ENCODE results near the gene KAZN. TPM values are rescaled to one million over a fixed set of nuclear protein-coding genes. Genes with fewer than 3 reads are reported as not detected.

The KAZN gene
- polyA plus RNA-seq, 1 donor from 2014 or later = 20.6 TPM

- Histone ChIP-seq H3K4me3 (ENCODE audit: low read length) (no peak overlapping the region), H3K9ac (ENCODE audit: low read length) (no peak overlapping the region), H3K36me3 (ENCODE audit: insufficient read depth, low read length) (no peaks in the 10 kb centered on the region), H3K4me2 (ENCODE audit: low read length) (no peak overlapping the region), H3K79me2 (replicated peaks; ENCODE audit: insufficient read depth, low read length) (no peaks in the 10 kb centered on the region), H3K9me2 (ENCODE audit: insufficient read depth, low read length) (no peaks in the 10 kb centered on the region), H4K20me1 (ENCODE audit: insufficient read depth) (no peaks in the 10 kb centered on the region), H3K27me3 (ENCODE audit: insufficient read depth, low read depth, low read length) (no peaks in the 10 kb centered on the region), H2AFZ (ENCODE audit: low read depth, low read length) (no peak overlapping the region), H3K27ac (ENCODE audit: low read length) (no peak overlapping the region), H3K9me3 (ENCODE audit: low read length) (no peaks in the 10 kb centered on the region), H3F3A (ENCODE audit: insufficient read depth, low read length, poor library complexity, severe bottlenecking) (no peaks in the 10 kb centered on the region)
- TF ChIP-seq POLR2AphosphoS5 (IDR thresholded peaks at IDR 0.05) (no peak), MXI1 (conservative IDR thresholded peaks at IDR 0.05; ENCODE audit: poor library complexity, severe bottlenecking) (no peak), EZH2 (IDR thresholded peaks at IDR 0.05; ENCODE audit: borderline replicate concordance, insufficient read depth, low read length, poor library complexity, severe bottlenecking) (no peak), RAD21 (conservative IDR thresholded peaks at IDR 0.05) (no peak)
These were observed 193.2 kb downstream of the KAZN start for GRCh38 chr1:14791654-14792053.

- H3F3A ChIP-seq (ENCODE audit: insufficient read depth, low read length, poor library complexity, severe bottlenecking) = no peaks in the 10 kb centered on the region
- no peaks in the 10 kb centered on the region for H3K9me3 ChIP-seq (ENCODE audit: low read length)
- H4K20me1 ChIP-seq (ENCODE audit: insufficient read depth) = no peaks in the 10 kb centered on the region
- H3K9me2 ChIP-seq (ENCODE audit: insufficient read depth, low read length) = no peaks in the 10 kb centered on the region
- no peak overlapping the region for H3K9ac ChIP-seq (ENCODE audit: low read length)
- TF ChIP-seq SMC3 (conservative IDR thresholded peaks at IDR 0.05; ENCODE audit: poor library complexity) (no peak), CTCF (IDR thresholded peaks at IDR 0.05; ENCODE audit: poor library complexity, severe bottlenecking) (no peak), POLR2AphosphoS5 (IDR thresholded peaks at IDR 0.05) (no peak), RAD21 (conservative IDR thresholded peaks at IDR 0.05) (no peak), EP300 (conservative IDR thresholded peaks at IDR 0.05; ENCODE audit: poor library complexity, severe bottlenecking) (no peak), TAF1 (IDR thresholded peaks at IDR 0.05; ENCODE audit: low read depth) (no peak), MXI1 (conservative IDR thresholded peaks at IDR 0.05; ENCODE audit: poor library complexity, severe bottlenecking) (no peak), EZH2 (IDR thresholded peaks at IDR 0.05; ENCODE audit: borderline replicate concordance, insufficient read depth, low read length, poor library complexity, severe bottlenecking) (no peak), REST (IDR thresholded peaks at IDR 0.05; ENCODE audit: borderline replicate concordance) (no peak)
- no peaks in the 10 kb centered on the region for H3K79me2 ChIP-seq (replicated peaks; ENCODE audit: insufficient read depth, low read length)
- no peak overlapping the region for H3K4me3 ChIP-seq (ENCODE audit: low read length)
- H3K4me2 ChIP-seq (ENCODE audit: low read length) = no peak overlapping the region
- no peak overlapping the region for H2AFZ ChIP-seq (ENCODE audit: low read depth, low read length)
- H3K36me3 ChIP-seq (ENCODE audit: insufficient read depth, low read length) = no peaks in the 10 kb centered on the region
- H3K27me3 ChIP-seq (ENCODE audit: insufficient read depth, low read depth, low read length) = no peaks in the 10 kb centered on the region
- no peak overlapping the region for H3K27ac ChIP-seq (ENCODE audit: low read length)
These were observed 195.8 kb downstream of the KAZN start for GRCh38 chr1:14794136-14794768.
